Loucy (cell line): Measurements from ENCODE around the gene PRM1.

Experiments used
- H2AFZ ChIP-seq: fragments of 200-600 bp; sonication (generic); 2 replicates; pipeline ENCODE4 v1.6.0; 2016; ENCODE audit warnings: antibody characterized with exemption, mild to moderate bottlenecking, low read length, moderate library complexity
- H3F3A ChIP-seq: fragments of 200-600 bp; 2 replicates; pipeline ENCODE4 v1.6.0; 2016; ENCODE audit warnings: antibody characterized with exemption, low read depth, mild to moderate bottlenecking
- H3K27me3 ChIP-seq: fragments of 200-600 bp; sonication (generic); 2 replicates; pipeline ENCODE4 v1.6.1; 2014; ENCODE audit warnings: low read length, mild to moderate bottlenecking; ENCODE audit not compliant: insufficient read depth, poor library complexity, severe bottlenecking
- H3K36me3 ChIP-seq: fragments of 200-600 bp; sonication (generic); 2 replicates; pipeline ENCODE4 v1.6.1; 2016; ENCODE audit warnings: low read length; ENCODE audit not compliant: insufficient read depth
- H3K4me1 ChIP-seq: fragments of 200-600 bp; sonication (generic); 2 replicates; pipeline ENCODE4 v1.5.1; 2014; ENCODE audit warnings: low read length, mild to moderate bottlenecking; ENCODE audit not compliant: insufficient read depth, poor library complexity, severe bottlenecking
- H3K4me2 ChIP-seq: fragments of 200-600 bp; sonication (generic); 2 replicates; pipeline ENCODE4 v1.6.0; 2014; ENCODE audit warnings: antibody characterized with exemption, low read length, low read depth, mild to moderate bottlenecking; ENCODE audit not compliant: poor library complexity, severe bottlenecking
- H3K4me3 ChIP-seq: fragments of 200-600 bp; sonication (generic); 2 replicates; pipeline ENCODE4 v1.5.1; 2014; ENCODE audit warnings: low read length, mild to moderate bottlenecking, mixed read lengths; ENCODE audit not compliant: poor library complexity, severe bottlenecking
- H3K79me2 ChIP-seq: fragments of 200-600 bp; sonication (generic); 2 replicates; pipeline ENCODE4 v1.6.1; 2014; ENCODE audit warnings: low read length; ENCODE audit not compliant: insufficient read depth
- H3K9ac ChIP-seq: fragments of 200-600 bp; sonication (generic); 2 replicates; pipeline ENCODE4 v1.6.0; 2014; ENCODE audit warnings: mild to moderate bottlenecking, low read depth, low read length, moderate library complexity; ENCODE audit not compliant: poor library complexity, severe bottlenecking
- H3K9me2 ChIP-seq: fragments of 200-600 bp; sonication (generic); replicated peaks from 2 replicates; pipeline ENCODE4 v1.6.1; 2016; ENCODE audit warnings: low read depth, low read length, mixed read lengths
- H3K9me3 ChIP-seq: fragments of 200-600 bp; sonication (generic); 2 replicates; pipeline ENCODE4 v1.6.1; 2014; ENCODE audit warnings: mild to moderate bottlenecking, antibody characterized with exemption, low read length, low read depth; ENCODE audit not compliant: insufficient read depth
- H4K20me1 ChIP-seq: fragments of 200-600 bp; sonication (generic); 2 replicates; pipeline ENCODE4 v1.6.0; 2014; ENCODE audit warnings: antibody characterized with exemption, low read length, mild to moderate bottlenecking; ENCODE audit not compliant: insufficient read depth, poor library complexity, severe bottlenecking
- CTCF ChIP-seq: fragments of 200-600 bp; sonication (generic); conservative IDR thresholded peaks from 2 replicates; pipeline ENCODE4 v1.5.1; 2014; ENCODE audit warnings: mild to moderate bottlenecking, antibody characterized with exemption, low read length
- EZH2phosphoT487 ChIP-seq: fragments of 200-600 bp; IDR thresholded peaks from 2 replicates; pipeline ENCODE4 v1.6.1; 2018; ENCODE audit warnings: antibody characterized with exemption, mild to moderate bottlenecking, moderate library complexity, borderline replicate concordance

Gene PRM1

GRCh38 chr16:11320170-11320569 lies 39.0 kb upstream of the PRM1 start:
- H3K4me3 ChIP-seq, result no peak overlapping the region
- H4K20me1 ChIP-seq, result no peaks in the 10 kb centered on the region
- TF ChIP-seq CTCF, result no peak
- TF ChIP-seq EZH2phosphoT487, result no peak
- H3K27me3 ChIP-seq, result no peaks in the 10 kb centered on the region
- no peaks in the 10 kb centered on the region for H3F3A ChIP-seq
- no peaks in the 10 kb centered on the region for H3K79me2 ChIP-seq
- no peak overlapping the region for H3K4me2 ChIP-seq
- H3K36me3 ChIP-seq, result no peaks in the 10 kb centered on the region
- no peaks in the 10 kb centered on the region for H3K9me2 ChIP-seq
- H3K4me1 ChIP-seq, result no peaks in the 10 kb centered on the region
- no peak overlapping the region for H2AFZ ChIP-seq
- H3K9me3 ChIP-seq, result no peaks in the 10 kb centered on the region
- H3K9ac ChIP-seq, result no peak overlapping the region

GRCh38 chr16:11319529-11320146 lies 38.5 kb upstream of the PRM1 start:
- Histone ChIP-seq H3K9me2 (no peaks in the 10 kb centered on the region), H2AFZ (no peak overlapping the region), H3K4me1 (no peaks in the 10 kb centered on the region), H3K9ac (no peak overlapping the region), H3K36me3 (no peaks in the 10 kb centered on the region), H3K4me2 (no peak overlapping the region), H3K27me3 (no peaks in the 10 kb centered on the region), H4K20me1 (no peaks in the 10 kb centered on the region), H3K9me3 (no peaks in the 10 kb centered on the region), H3F3A (no peaks in the 10 kb centered on the region), H3K4me3 (no peak overlapping the region), H3K79me2 (no peaks in the 10 kb centered on the region)
- TF ChIP-seq EZH2phosphoT487 (no peak), CTCF (no peak)

DNA sequence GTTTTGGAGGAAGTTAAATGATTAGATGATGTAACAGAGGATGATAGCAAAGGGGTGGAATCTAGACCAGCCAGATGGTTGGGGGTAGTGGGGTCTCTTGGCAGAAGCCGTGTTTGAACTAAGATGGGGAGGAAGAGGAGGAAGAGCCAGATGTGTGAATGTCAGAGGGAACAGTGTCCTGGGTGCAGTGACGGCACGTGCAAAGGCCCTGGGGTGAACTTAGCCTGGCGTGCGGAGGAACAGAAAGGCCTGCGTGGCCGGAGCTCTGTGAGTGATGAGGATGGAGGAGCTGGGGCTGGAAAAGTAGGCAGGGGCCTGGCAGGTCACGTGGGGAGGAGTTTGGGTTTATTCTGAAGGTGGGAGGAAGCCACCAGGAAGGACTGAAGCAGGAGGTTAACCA lies 37.7 kb upstream of the PRM1 start:
- Histone ChIP-seq H4K20me1 (no peaks in the 10 kb centered on the region), H3F3A (no peaks in the 10 kb centered on the region), H3K4me2 (no peak overlapping the region), H3K4me3 (no peak overlapping the region), H3K9me3 (no peaks in the 10 kb centered on the region), H3K9me2 (no peaks in the 10 kb centered on the region), H3K27me3 (no peaks in the 10 kb centered on the region), H3K4me1 (no peaks in the 10 kb centered on the region), H3K79me2 (no peaks in the 10 kb centered on the region), H2AFZ (no peak overlapping the region), H3K9ac (no peak overlapping the region), H3K36me3 (no peaks in the 10 kb centered on the region)
- TF ChIP-seq EZH2phosphoT487, result no peak
- no peak for TF ChIP-seq CTCF
